Astrocyte (in vitro differentiated cells and primary cell): ENCODE data around the gene SLC24A2. TPM values are rescaled to one million over a fixed set of nuclear protein-coding genes. Genes with fewer than 3 reads are reported as not detected.

Source experiments
- DNase-seq: peaks from one replicate; pipeline ENCODE4 v3.0.0-alpha.2; 2010; ENCODE audit warnings: low read depth
- FAIRE-seq: peaks from 2 replicates; lab custom pipeline; 2011; peaks lifted over from hg19 to GRCh38; lab: Jason Lieb, UNC
- H2AFZ ChIP-seq: 2 replicates; pipeline ENCODE4 v1.6.0; 2012; ENCODE audit warnings: low read depth, low read length, inconsistent platforms
- H3K27ac ChIP-seq: 2 replicates; pipeline ENCODE4 v1.5.1; 2011; ENCODE audit warnings: low read depth, low read length, inconsistent platforms
- H3K27me3 ChIP-seq: 2 replicates; pipeline ENCODE4 v1.6.0; 2011; ENCODE audit warnings: low read length, inconsistent platforms; ENCODE audit not compliant: insufficient read depth
- H3K36me3 ChIP-seq: 2 replicates; pipeline ENCODE4 v1.5.1; 2011; ENCODE audit warnings: low read length, inconsistent platforms; ENCODE audit not compliant: insufficient read depth
- H3K4me1 ChIP-seq: 2 replicates; pipeline ENCODE4 v1.5.1; 2011; ENCODE audit warnings: low read length, inconsistent platforms; ENCODE audit not compliant: insufficient read depth
- H3K4me2 ChIP-seq: 2 replicates; pipeline ENCODE4 v1.6.0; 2012; ENCODE audit warnings: low read length, inconsistent platforms
- H3K4me3 ChIP-seq: 2 replicates; pipeline ENCODE4 v1.5.1; 2011; ENCODE audit warnings: low read depth, mild to moderate bottlenecking, low read length, inconsistent platforms; ENCODE audit not compliant: insufficient read depth
- H3K79me2 ChIP-seq: 2 replicates; pipeline ENCODE4 v1.6.0; 2012; ENCODE audit warnings: mild to moderate bottlenecking, low read length, inconsistent platforms; ENCODE audit not compliant: insufficient read depth
- H3K9ac ChIP-seq: 2 replicates; pipeline ENCODE4 v1.6.0; 2012; ENCODE audit warnings: mild to moderate bottlenecking, low read length, inconsistent platforms
- H3K9me3 ChIP-seq: 2 replicates; pipeline ENCODE4 v1.5.1; 2012; ENCODE audit warnings: low read depth, mild to moderate bottlenecking, low read length, inconsistent platforms; ENCODE audit not compliant: insufficient read depth
- H4K20me1 ChIP-seq: 2 replicates; pipeline ENCODE4 v1.6.0; 2012; ENCODE audit warnings: low read length, inconsistent platforms; ENCODE audit not compliant: insufficient read depth
- H3K27ac Mint-ChIP-seq: one replicate; pipeline ENCODE4 v1.8.0; 2021; ENCODE audit warnings: mild to moderate bottlenecking, mixed read lengths; ENCODE audit not compliant: unreplicated experiment
- H3K27me3 Mint-ChIP-seq: one replicate; pipeline ENCODE4 v1.8.0; 2021; ENCODE audit warnings: low read depth, mixed read lengths; ENCODE audit not compliant: unreplicated experiment
- H3K36me3 Mint-ChIP-seq: one replicate; pipeline ENCODE4 v1.8.0; 2021; ENCODE audit warnings: low read depth, mixed read lengths; ENCODE audit not compliant: unreplicated experiment
- H3K4me1 Mint-ChIP-seq: one replicate; pipeline ENCODE4 v1.8.0; 2021; ENCODE audit warnings: low read depth, mixed read lengths; ENCODE audit not compliant: unreplicated experiment
- H3K4me3 Mint-ChIP-seq: one replicate; pipeline ENCODE4 v1.8.0; 2021; ENCODE audit warnings: mild to moderate bottlenecking, moderate library complexity, mixed read lengths; ENCODE audit not compliant: unreplicated experiment
- H3K9me3 Mint-ChIP-seq: one replicate; pipeline ENCODE4 v1.8.0; 2021; ENCODE audit warnings: mild to moderate bottlenecking, mixed read lengths; ENCODE audit not compliant: unreplicated experiment
- CTCF ChIP-seq: IDR thresholded peaks from 2 replicates; pipeline ENCODE4 v1.5.1; 2011; ENCODE audit warnings: low read depth, mild to moderate bottlenecking, inconsistent platforms, low read length, moderate library complexity; ENCODE audit not compliant: insufficient read depth
- EZH2 ChIP-seq: IDR thresholded peaks from 2 replicates; pipeline ENCODE4 v1.6.1; 2012; ENCODE audit warnings: mild to moderate bottlenecking, low read length, inconsistent platforms; ENCODE audit not compliant: insufficient read depth
- total RNA-seq: library from RNA; stranded (reverse); gene quantifications from 2 replicates; pipeline ENCODE4 v1.2.1, GENCODE V29; 2021

Gene SLC24A2
- total RNA-seq, 1 donor from 2014 or later, result 0.16 TPM

- Mint-ChIP-seq H3K36me3 (no peaks in the 10 kb centered on the region), H3K4me3 (no peak overlapping the region), H3K4me1 (peaks cover 2% of the 10 kb centered on the region), H3K27me3 (no peaks in the 10 kb centered on the region), H3K9me3 (no peaks in the 10 kb centered on the region), H3K27ac (no peak overlapping the region)
- Histone ChIP-seq H3K27me3 (no peaks in the 10 kb centered on the region), H3K4me1 (no peaks in the 10 kb centered on the region), H3K4me2 (no peak overlapping the region), H2AFZ (no peak overlapping the region), H3K27ac (no peak overlapping the region), H3K9ac (no peak overlapping the region), H3K36me3 (no peaks in the 10 kb centered on the region), H3K79me2 (no peaks in the 10 kb centered on the region), H4K20me1 (no peaks in the 10 kb centered on the region), H3K4me3 (no peak overlapping the region), H3K9me3 (no peaks in the 10 kb centered on the region)
- DNase-seq (no peak), FAIRE-seq (no peak)
- no peak for TF ChIP-seq EZH2
- TF ChIP-seq CTCF, result no peak
These were observed 20.8 kb upstream of the SLC24A2 start for GRCh38 chr9:19809422-19810269.

- FAIRE-seq (no peak), DNase-seq (no peak)
- H3K9me3 Mint-ChIP-seq, result no peaks in the 10 kb centered on the region
- H3K4me1 Mint-ChIP-seq, result peaks cover 4% of the 10 kb centered on the region
- Histone ChIP-seq H2AFZ (no peak overlapping the region), H3K9me3 (no peaks in the 10 kb centered on the region), H3K79me2 (no peaks in the 10 kb centered on the region), H3K4me1 (no peaks in the 10 kb centered on the region), H3K27me3 (no peaks in the 10 kb centered on the region), H3K9ac (no peak overlapping the region), H3K36me3 (no peaks in the 10 kb centered on the region), H3K27ac (no peak overlapping the region), H3K4me3 (no peak overlapping the region), H4K20me1 (no peaks in the 10 kb centered on the region), H3K4me2 (no peak overlapping the region)
- H3K36me3 Mint-ChIP-seq, result no peaks in the 10 kb centered on the region
- no peaks in the 10 kb centered on the region for H3K27me3 Mint-ChIP-seq
- no peak overlapping the region for H3K4me3 Mint-ChIP-seq
- H3K27ac Mint-ChIP-seq, result no peak overlapping the region
- TF ChIP-seq CTCF, result no peak
- TF ChIP-seq EZH2, result no peak
These were observed 18.5 kb upstream of the SLC24A2 start for GRCh38 chr9:19807182-19807892.
